OCI-M1 (cell line): ENCODE measurements around the gene CARD9.
"Not testable (repeated sequence)": the region's sequence is repeated elsewhere in the genome, so short reads cannot be mapped to it uniquely, and the experiment has no call there.

Experiments used
- DNase-seq: peaks from one replicate; lab custom pipeline; 2025; lab: John Stamatoyannopoulos, UW

CARD9 gene

GRCh38 chr9:136322756-136323330, 50.6 kb downstream of the CARD9 start:
- DNase-seq, result no peak

DNA sequence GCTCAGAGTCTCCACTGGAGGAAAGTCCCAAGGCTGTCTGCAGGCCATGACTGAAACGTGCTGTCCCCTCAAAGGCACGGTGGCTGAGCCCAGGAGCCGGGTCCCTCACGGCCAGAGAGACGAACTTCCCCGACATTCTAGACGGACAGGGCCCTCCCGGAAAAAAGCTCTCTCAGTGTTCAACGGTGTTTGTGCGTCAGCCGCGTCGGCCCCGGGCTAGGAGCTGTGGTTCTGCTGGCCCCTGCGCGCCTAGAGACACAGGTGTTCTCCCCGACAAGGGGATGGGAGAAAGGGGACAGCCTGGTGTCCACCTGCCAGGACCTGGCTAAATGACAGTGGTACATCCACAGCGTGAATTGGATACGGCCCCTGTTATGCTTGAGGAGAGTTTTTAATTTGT, 51.9 kb downstream of the CARD9 start:
- no peak for DNase-seq

DNA sequence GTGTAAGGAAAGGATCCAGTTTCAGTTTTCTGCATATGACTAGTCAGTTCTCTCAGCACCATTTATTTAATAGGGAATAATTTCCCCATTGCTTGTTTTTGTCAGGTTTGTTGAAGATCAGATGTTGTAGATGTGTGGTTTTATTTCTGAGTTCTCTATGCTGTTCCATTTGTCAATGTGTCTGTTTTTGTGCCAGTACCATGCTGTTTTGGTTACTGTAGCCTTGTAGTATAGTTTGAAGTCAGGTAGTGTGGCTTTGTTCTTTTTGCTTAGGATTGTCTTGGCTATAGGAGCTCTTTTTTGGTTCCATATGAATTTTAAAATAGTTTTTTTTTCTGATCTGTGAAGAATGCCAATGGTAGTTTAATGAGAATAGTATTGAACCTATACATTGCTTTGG, 52.5 kb downstream of the CARD9 start:
- DNase-seq, result not testable (repeated sequence)

GRCh38 chr9:136319955-136320354, 53.5 kb downstream of the CARD9 start:
- DNase-seq, result not testable (repeated sequence)

GRCh38 chr9:136319244-136319643, 54.2 kb downstream of the CARD9 start:
- DNase-seq, result not testable (repeated sequence)

DNA sequence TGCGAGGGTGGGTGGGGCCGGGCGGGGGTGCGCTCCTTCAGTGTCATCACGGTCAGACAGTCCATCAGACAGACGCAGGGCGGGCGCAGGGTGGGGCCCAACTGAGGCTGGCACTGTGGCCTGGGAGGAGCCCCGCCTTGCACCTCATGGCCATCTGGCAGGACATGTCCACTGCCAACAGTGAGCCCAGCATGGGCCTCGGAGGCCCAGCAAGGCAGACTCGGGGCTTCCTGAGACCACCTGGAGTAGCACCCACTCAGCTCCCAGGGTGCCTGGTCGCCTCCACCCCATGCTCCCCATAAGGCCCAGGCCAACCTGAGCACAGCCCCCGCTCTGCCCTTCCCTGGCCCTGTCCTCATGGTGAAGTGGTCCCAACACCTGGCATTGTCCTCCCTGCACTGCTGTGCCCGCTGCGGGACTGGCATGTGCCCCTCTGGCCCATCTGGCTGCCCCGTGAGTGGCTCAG, 54.7 kb downstream of the CARD9 start:
- no peak for DNase-seq

DNA sequence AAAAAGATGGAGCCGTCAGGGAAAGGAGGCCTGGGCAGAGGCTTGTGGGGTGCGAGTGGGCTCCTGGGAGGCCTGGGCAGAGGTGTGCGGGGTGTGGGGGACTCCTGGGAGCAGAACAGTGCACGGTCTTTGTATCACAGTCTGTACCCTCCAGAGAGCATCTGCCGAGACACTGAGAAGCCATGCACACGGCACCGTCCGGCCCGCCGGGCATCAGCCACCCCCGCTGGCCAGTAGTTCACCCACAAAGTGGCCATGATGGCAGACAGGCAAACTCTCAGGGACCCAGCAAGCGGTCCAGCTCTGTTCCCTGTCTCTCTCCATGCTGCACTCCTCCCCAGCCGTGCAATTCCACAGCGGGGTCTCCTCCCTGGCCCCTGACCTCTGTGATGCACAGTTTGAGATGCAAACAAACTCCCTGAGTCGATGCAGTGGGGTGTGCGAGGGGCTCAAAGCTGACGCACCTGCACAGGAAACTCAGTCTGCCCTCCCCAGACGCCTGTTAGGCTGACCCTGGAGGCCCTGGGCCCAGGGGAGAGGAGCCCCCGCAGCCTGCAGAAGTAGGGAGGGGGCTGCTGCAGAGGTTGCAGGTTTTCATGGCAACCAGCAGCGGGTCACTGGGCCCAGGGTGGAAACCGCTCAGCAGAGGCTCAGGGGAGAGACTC, 55.2 kb downstream of the CARD9 start:
- DNase-seq, result no peak

DNA sequence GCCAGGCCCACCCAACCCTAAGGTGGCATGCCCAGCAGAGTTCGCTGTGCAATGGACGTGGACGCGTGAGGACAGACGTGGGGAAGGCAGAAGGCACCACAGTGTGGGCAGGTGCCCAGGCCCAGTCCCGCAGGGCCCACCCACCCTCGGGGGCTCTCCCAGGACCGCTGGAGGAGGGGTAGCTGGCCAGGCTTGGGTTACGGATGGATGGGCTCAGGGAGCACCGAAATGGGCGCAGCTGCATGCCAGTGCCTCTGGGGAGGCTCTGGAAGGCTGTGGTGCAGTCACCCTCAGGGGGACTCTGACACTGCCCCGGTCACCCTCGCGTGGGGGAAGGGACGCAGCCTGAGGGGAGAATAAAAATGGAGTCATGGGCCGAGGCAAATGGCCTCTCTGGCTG, 55.8 kb downstream of the CARD9 start:
- DNase-seq, result no peak

- no peak for DNase-seq
Observed at GRCh38 chr9:136316896-136317676, 56.4 kb downstream of the CARD9 start.

GRCh38 chr9:136316271-136316751, 57.2 kb downstream of the CARD9 start:
- no peak for DNase-seq

- DNase-seq, result peak; percentile 8
Observed at GRCh38 chr9:136314944-136315343, 58.5 kb downstream of the CARD9 start.

- no peak for DNase-seq
Observed at GRCh38 chr9:136314056-136314416, 59.4 kb downstream of the CARD9 start.
